Astrocyte of the cerebellum (primary cell): ENCODE measurements around the gene PCYOX1L.
"Not testable (repeated sequence)": the region's sequence is repeated elsewhere in the genome, so short reads cannot be mapped to it uniquely, and the experiment has no call there.

Experiments
- DNase-seq: peaks from one replicate; pipeline ENCODE4 v3.0.0-alpha.2; 2011; ENCODE audit warnings: low read depth
- H3K4me3 ChIP-seq: 2 replicates; pipeline ENCODE4 v1.5.1; 2011; ENCODE audit warnings: mild to moderate bottlenecking, low read depth, low read length, moderate library complexity
- CTCF ChIP-seq: IDR thresholded peaks from 2 replicates; pipeline ENCODE4 v1.5.1; 2012; ENCODE audit warnings: low read length, low read depth, moderate library complexity, mild to moderate bottlenecking; ENCODE audit errors: missing control alignments
- in situ Hi-C: cut with HindIII; loops from 2 replicates; pipeline ENCODE4 v1.10.0; 2017; ENCODE audit warnings: low sequenced_read_pairs

PCYOX1L gene

GRCh38 chr5:149387081-149387631 lies 29.3 kb downstream of the PCYOX1L start:
- in situ Hi-C loops: no loop called here
- no peak overlapping the region for H3K4me3 ChIP-seq
- no peak for TF ChIP-seq CTCF
- DNase-seq: no peak

- no peak overlapping the region for H3K4me3 ChIP-seq
- DNase-seq: no peak
- in situ Hi-C loops: no loop called here
- TF ChIP-seq CTCF: no peak
These were observed 30.1 kb downstream of the PCYOX1L start for GRCh38 chr5:149387982-149388381.

- no peak for TF ChIP-seq CTCF
- no peak overlapping the region for H3K4me3 ChIP-seq
- in situ Hi-C loops: no loop called here
- DNase-seq: no peak
These were observed 30.8 kb downstream of the PCYOX1L start for GRCh38 chr5:149388498-149389190.

- in situ Hi-C loops: no loop called here
- no peak for DNase-seq
- no peak overlapping the region for H3K4me3 ChIP-seq
- no peak for TF ChIP-seq CTCF
These were observed 32.0 kb downstream of the PCYOX1L start for GRCh38 chr5:149389552-149390495.

- DNase-seq, in situ Hi-C loops, H3K4me3 ChIP-seq: not testable (repeated sequence)
These were observed 33.2 kb downstream of the PCYOX1L start for GRCh38 chr5:149391076-149391475.

GRCh38 chr5:149391524-149391923 lies 33.7 kb downstream of the PCYOX1L start:
- no peak for TF ChIP-seq CTCF
- in situ Hi-C loops: no loop called here
- DNase-seq: no peak
- H3K4me3 ChIP-seq: no peak overlapping the region
